SK-N-SH (cell line): Measurements from ENCODE around the gene PDYN. TPM values are rescaled to one million over a fixed set of nuclear protein-coding genes. Genes with fewer than 3 reads are reported as not detected.
A peak's percentile ranks its signal among the peaks of the same experiment; 100 is the strongest.

Experiments used
- CTCF ChIA-PET: fragments of 300-600, 350-600 bp; formaldehyde crosslinking; extraction: SDS; loops from one replicate; lab custom pipeline; 2021; lab: Yijun Ruan, JAX
- POLR2A ChIA-PET: fragments of 350-600 bp; sonication (Branson Sonifier 250); formaldehyde crosslinking; extraction: SDS; loops from one replicate; lab custom pipeline; 2020; ENCODE audit warnings: antibody characterized with exemption, inconsistent platforms; lab: Yijun Ruan, JAX
- DNase-seq: peaks from one replicate; pipeline ENCODE4 v3.0.0; 2012
- H2AFZ ChIP-seq: fragments of 200-600 bp; sonication (generic); 2 replicates; pipeline ENCODE4 v1.8.1; 2016; ENCODE audit warnings: antibody characterized with exemption, mild to moderate bottlenecking, low read depth
- H3F3A ChIP-seq: fragments of 200-600 bp; sonication (generic); replicated peaks from 2 replicates; pipeline ENCODE3; 2016; ENCODE audit warnings: antibody characterized with exemption, mild to moderate bottlenecking; ENCODE audit not compliant: insufficient read depth
- H3K27ac ChIP-seq, 2 experiments: fragments of 200-500 bp in 1 of 2; fragments of 200-600 bp in 1 of 2; sonication (Bioruptor generic) in 1 of 2; sonication (generic), shearing (Covaris generic) in 1 of 2; 2 replicates each; pipeline versions ENCODE4 v1.5.1 to v1.6.1; 2014 to 2016; ENCODE audit warnings: low read depth in 2 of 2, inconsistent platforms in 1 of 2, low read length in 1 of 2, mild to moderate bottlenecking in 1 of 2, mixed read lengths in 1 of 2
- H3K27me3 ChIP-seq: fragments of 200-600 bp; sonication (generic), shearing (Covaris generic); 2 replicates; pipeline ENCODE4 v1.6.1; 2016; ENCODE audit warnings: mixed run types; ENCODE audit not compliant: insufficient read depth
- H3K36me3 ChIP-seq, 2 experiments: fragments of 200-500 bp in 1 of 2; fragments of 200-600 bp in 1 of 2; sonication (Bioruptor generic) in 1 of 2; sonication (generic) in 1 of 2; replicated peaks in 1 of 2; 2 replicates each; pipeline versions ENCODE3 to v1.5.1; 2014 to 2016; ENCODE audit warnings: low read length in 1 of 2, mild to moderate bottlenecking in 1 of 2; ENCODE audit not compliant: insufficient read depth in 2 of 2, control insufficient read depth in 1 of 2
- H3K4me1 ChIP-seq, 2 experiments: fragments of 200-500 bp in 1 of 2; fragments of 200-600 bp in 1 of 2; sonication (Bioruptor generic) in 1 of 2; sonication (generic), shearing (Covaris generic) in 1 of 2; 2 replicates each; pipeline versions ENCODE4 v1.5.1 to v1.6.1; 2014 to 2016; ENCODE audit warnings: low read depth in 1 of 2, low read length in 1 of 2, mixed run types in 1 of 2; ENCODE audit not compliant: insufficient read depth in 2 of 2, control insufficient read depth in 1 of 2
- H3K4me2 ChIP-seq: fragments of 200-600 bp; sonication (generic), shearing (Covaris generic); 2 replicates; pipeline ENCODE4 v1.6.1; 2017; ENCODE audit warnings: mixed run types
- H3K4me3 ChIP-seq, 2 experiments: fragments of 200-500 bp in 1 of 2; fragments of 200-600 bp in 1 of 2; sonication (Bioruptor generic) in 1 of 2; sonication (generic), shearing (Covaris generic) in 1 of 2; 2 replicates each; pipeline versions ENCODE4 v1.5.1 to v1.8.1; 2014 to 2016; ENCODE audit warnings: low read depth in 2 of 2, inconsistent platforms in 1 of 2, low read length in 1 of 2, mild to moderate bottlenecking in 1 of 2, mixed read lengths in 1 of 2, moderate library complexity in 1 of 2
- H3K79me2 ChIP-seq: fragments of 200-600 bp; sonication (generic); 2 replicates; pipeline ENCODE4 v1.8.1; 2017; ENCODE audit warnings: mild to moderate bottlenecking; ENCODE audit not compliant: insufficient read depth
- H3K9ac ChIP-seq: fragments of 200-600 bp; sonication (generic); 2 replicates; pipeline ENCODE4 v1.6.1; 2017; ENCODE audit warnings: mixed run types
- H3K9me2 ChIP-seq: fragments of 200-600 bp; sonication (generic); 2 replicates; pipeline ENCODE4 v1.6.1; 2017; ENCODE audit warnings: mixed run types
- H3K9me3 ChIP-seq: fragments of 200-600 bp; sonication (generic); 2 replicates; pipeline ENCODE4 v1.6.1; 2017; ENCODE audit warnings: mixed run types, mild to moderate bottlenecking, moderate library complexity
- H4K20me1 ChIP-seq: fragments of 200-600 bp; sonication (generic); 2 replicates; pipeline ENCODE4 v1.6.1; 2017; ENCODE audit warnings: mild to moderate bottlenecking, mixed run types; ENCODE audit not compliant: insufficient read depth
- ELF1 ChIP-seq: IDR thresholded peaks from 2 replicates; pipeline ENCODE4 v1.4.0; 2012
- EP300 ChIP-seq, 2 experiments: IDR thresholded peaks; 2 replicates each; pipeline versions ENCODE4 v1.4.0 to v1.6.1; 2012; ENCODE audit warnings: borderline replicate concordance in 1 of 2, low read depth in 1 of 2, low read length in 1 of 2
- FOXJ3 ChIP-seq: sonication (generic); formaldehyde crosslinking; IDR thresholded peaks from 2 replicates; pipeline ENCODE4 v1.5.1; 2020; ENCODE audit warnings: mild to moderate bottlenecking, missing genetic modification reagents
- RFX5 ChIP-seq: IDR thresholded peaks from 2 replicates; pipeline ENCODE4 v1.6.1; 2012; ENCODE audit warnings: mild to moderate bottlenecking, improper control_type of control experiment, low read length
- TCF12 ChIP-seq: IDR thresholded peaks from 2 replicates; pipeline ENCODE4 v1.4.0; 2012
- TEAD4 ChIP-seq: IDR thresholded peaks from 2 replicates; pipeline ENCODE4 v1.4.0; 2012; ENCODE audit warnings: mild to moderate bottlenecking, borderline replicate concordance; ENCODE audit not compliant: insufficient read depth
- WGBS: methylation state at CpG from one replicate; pipeline ENCODE4 v1.1.6; 2017; ENCODE audit warnings: low lambda C conversion rate; 5-methylcytosine and 5-hydroxymethylcytosine counted together
- polyA plus RNA-seq, 3 experiments: library from polyadenylated mRNA; depleted of rRNA; stranded (reverse); fragments of >200 nt; gene quantifications; 2 replicates each; pipeline ENCODE4 v1.2.3, GENCODE V29; 2012
- TF ChIP-seq, protein P1 (sequence below): IDR thresholded peaks from 2 replicates; pipeline ENCODE4 v1.4.0; 2012; ENCODE audit warnings: low read depth
- TF ChIP-seq, protein P2 (sequence below): IDR thresholded peaks from 2 replicates; pipeline ENCODE4 v1.6.1; 2012; ENCODE audit warnings: mild to moderate bottlenecking, low read depth, low read length, moderate library complexity

Gene PDYN
- polyA plus RNA-seq, 1 of the 3 experiments (the other 2 are of a cell fraction), result not detected

DNA sequence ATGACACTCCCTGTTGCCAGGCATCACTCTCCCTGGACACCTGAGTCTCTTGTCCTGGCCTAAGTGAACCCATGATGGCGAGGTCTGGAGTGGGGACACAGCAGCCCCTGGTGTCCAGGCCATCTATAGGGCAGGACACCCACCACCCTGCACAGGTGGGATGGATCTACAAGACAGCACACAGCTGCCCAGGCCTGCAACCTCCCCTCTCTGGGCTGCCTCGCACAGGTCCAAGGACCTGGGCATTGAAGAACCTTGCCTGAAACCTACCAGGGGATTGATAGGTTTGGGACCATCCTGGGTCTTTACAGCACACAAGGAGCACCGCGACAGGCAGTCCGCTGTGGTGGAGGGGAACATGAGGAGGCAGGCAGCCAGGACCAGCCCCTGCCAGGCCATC is 11.2 kb downstream of the PDYN start:
- POLR2A ChIA-PET, result no interaction called here
- WGBS, result 33% methylated on average over 2 of the region's 5 CpGs

DNA sequence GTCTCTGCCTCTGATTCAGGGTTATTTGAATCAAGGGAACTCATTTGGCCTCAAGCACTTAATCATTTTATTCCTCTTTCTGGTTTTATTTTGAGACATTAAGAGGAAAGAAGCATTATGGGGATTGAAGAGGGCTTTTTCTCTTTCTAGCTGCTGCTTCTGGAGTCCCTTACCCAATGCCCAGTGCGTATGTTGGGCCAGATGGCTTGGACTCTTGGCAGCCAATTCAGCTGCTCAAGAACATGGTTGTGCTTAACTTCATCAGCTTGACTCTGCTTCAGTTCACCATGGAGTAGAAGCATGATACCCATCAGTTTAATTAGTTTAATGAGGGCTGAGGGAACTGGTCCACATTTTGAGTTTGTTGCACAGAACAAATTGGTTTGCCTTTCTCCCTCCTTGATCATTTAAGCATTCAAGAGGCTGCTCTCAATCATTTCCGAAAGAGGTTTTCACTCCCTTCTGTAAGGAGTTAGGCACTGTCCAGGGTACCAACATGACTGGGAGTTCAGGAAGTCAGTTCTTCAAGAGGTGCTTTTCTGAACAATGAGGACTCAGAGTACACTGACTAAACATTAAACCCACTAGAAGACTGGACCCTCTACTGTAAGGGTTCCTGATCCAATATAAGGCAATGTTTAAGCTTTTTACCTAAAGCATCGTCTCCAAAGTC is 14.6 kb downstream of the PDYN start:
- POLR2A ChIA-PET, result no interaction called here
- Histone ChIP-seq H3K4me1 (no peaks in the 10 kb centered on the region), H3K4me3 (no peak overlapping the region), H3K9me2 (no peaks in the 10 kb centered on the region), H3K27me3 (no peaks in the 10 kb centered on the region), H3K36me3 (no peaks in the 10 kb centered on the region), H3K27ac (no peak overlapping the region), H3K9me3 (no peaks in the 10 kb centered on the region), H3F3A (no peaks in the 10 kb centered on the region), H3K4me2 (no peak overlapping the region), H3K79me2 (no peaks in the 10 kb centered on the region), H2AFZ (no peak overlapping the region), H3K9ac (no peak overlapping the region), H4K20me1 (no peaks in the 10 kb centered on the region)
- CTCF ChIA-PET, result interaction anchor here (0.9 to 2.2 kb wide), 4 partner anchors 13 to 193 kb away, joined by 4 to 8 read pairs (median 6); no protein-coding TSS in a partner anchor
- no peak for DNase-seq
- TF ChIP-seq TCF12 (no peak), FOXJ3 (CRISPR knock-in tag) (no peak), ELF1 (no peak), TEAD4 (no peak), RFX5 (no peak)
- TF ChIP-seq, protein P1, sequence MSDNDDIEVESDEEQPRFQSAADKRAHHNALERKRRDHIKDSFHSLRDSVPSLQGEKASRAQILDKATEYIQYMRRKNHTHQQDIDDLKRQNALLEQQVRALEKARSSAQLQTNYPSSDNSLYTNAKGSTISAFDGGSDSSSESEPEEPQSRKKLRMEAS, result no peak
- TF ChIP-seq, protein P2, sequence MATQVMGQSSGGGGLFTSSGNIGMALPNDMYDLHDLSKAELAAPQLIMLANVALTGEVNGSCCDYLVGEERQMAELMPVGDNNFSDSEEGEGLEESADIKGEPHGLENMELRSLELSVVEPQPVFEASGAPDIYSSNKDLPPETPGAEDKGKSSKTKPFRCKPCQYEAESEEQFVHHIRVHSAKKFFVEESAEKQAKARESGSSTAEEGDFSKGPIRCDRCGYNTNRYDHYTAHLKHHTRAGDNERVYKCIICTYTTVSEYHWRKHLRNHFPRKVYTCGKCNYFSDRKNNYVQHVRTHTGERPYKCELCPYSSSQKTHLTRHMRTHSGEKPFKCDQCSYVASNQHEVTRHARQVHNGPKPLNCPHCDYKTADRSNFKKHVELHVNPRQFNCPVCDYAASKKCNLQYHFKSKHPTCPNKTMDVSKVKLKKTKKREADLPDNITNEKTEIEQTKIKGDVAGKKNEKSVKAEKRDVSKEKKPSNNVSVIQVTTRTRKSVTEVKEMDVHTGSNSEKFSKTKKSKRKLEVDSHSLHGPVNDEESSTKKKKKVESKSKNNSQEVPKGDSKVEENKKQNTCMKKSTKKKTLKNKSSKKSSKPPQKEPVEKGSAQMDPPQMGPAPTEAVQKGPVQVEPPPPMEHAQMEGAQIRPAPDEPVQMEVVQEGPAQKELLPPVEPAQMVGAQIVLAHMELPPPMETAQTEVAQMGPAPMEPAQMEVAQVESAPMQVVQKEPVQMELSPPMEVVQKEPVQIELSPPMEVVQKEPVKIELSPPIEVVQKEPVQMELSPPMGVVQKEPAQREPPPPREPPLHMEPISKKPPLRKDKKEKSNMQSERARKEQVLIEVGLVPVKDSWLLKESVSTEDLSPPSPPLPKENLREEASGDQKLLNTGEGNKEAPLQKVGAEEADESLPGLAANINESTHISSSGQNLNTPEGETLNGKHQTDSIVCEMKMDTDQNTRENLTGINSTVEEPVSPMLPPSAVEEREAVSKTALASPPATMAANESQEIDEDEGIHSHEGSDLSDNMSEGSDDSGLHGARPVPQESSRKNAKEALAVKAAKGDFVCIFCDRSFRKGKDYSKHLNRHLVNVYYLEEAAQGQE, result peak; percentile 85
- WGBS, result 10% methylated on average over 3 of the region's 3 CpGs

More for the DNA sequence above, 11.2 kb downstream of the PDYN start:
- H3K9ac ChIP-seq, result no peak overlapping the region
- H3K4me1 ChIP-seq, result no peaks in the 10 kb centered on the region
- no peak overlapping the region for H3K4me3 ChIP-seq
- no peaks in the 10 kb centered on the region for H3F3A ChIP-seq
- no peak overlapping the region for H3K4me2 ChIP-seq
- H3K27ac ChIP-seq, result no peak overlapping the region
- no peak for DNase-seq
- H3K79me2 ChIP-seq, result no peaks in the 10 kb centered on the region
- no peak overlapping the region for H2AFZ ChIP-seq
- no peaks in the 10 kb centered on the region for H3K9me2 ChIP-seq
- H3K36me3 ChIP-seq, result no peaks in the 10 kb centered on the region
- peaks cover 11% of the 10 kb centered on the region for H3K27me3 ChIP-seq
- TF ChIP-seq EP300 (IDR thresholded peaks at IDR 0.05; ENCODE audit: borderline replicate concordance in 1 of 2, low read depth in 1 of 2, low read length in 1 of 2), result no peak
- no peaks in the 10 kb centered on the region for H3K9me3 ChIP-seq
- H4K20me1 ChIP-seq, result no peaks in the 10 kb centered on the region
- CTCF ChIA-PET, result interaction anchor here (1.5 to 2.6 kb wide), 4 partner anchors 16 to 225 kb away, joined by 3 to 13 read pairs (median 4); no protein-coding TSS in a partner anchor
